HepG2 (cell line): Measurements from ENCODE around the gene NR1H3. TPM values are rescaled to one million over a fixed set of nuclear protein-coding genes. Genes with fewer than 3 reads are reported as not detected.

Experiments used
- FOXK2 ChIP-seq: fragments of 450-650 bp; IDR thresholded peaks from 2 replicates; pipeline ENCODE4 v1.6.1; 2016
- JDP2 ChIP-seq: sonication (generic); formaldehyde crosslinking; IDR thresholded peaks from 2 replicates; pipeline ENCODE4 v1.8.1; 2022; ENCODE audit warnings: missing genetic modification reagents, borderline replicate concordance
- KDM4B ChIP-seq: sonication (generic); formaldehyde crosslinking; IDR thresholded peaks from 2 replicates; pipeline ENCODE4 v1.4.0; 2020; ENCODE audit warnings: missing genetic modification reagents
- KIAA2018 ChIP-seq: sonication (generic); formaldehyde crosslinking; IDR thresholded peaks from 2 replicates; pipeline ENCODE4 v1.5.0; 2020; ENCODE audit warnings: mild to moderate bottlenecking, missing genetic modification reagents, borderline replicate concordance
- KMT2B ChIP-seq: IDR thresholded peaks from 2 replicates; pipeline ENCODE4 v1.6.1; 2016; ENCODE audit warnings: missing genetic modification reagents, missing compliant biosample characterization
- NCOA2 ChIP-seq: sonication (generic); formaldehyde crosslinking; IDR thresholded peaks from 2 replicates; pipeline ENCODE4 v1.8.0; 2022; ENCODE audit warnings: inconsistent platforms
- PAXIP1 ChIP-seq: sonication (generic); formaldehyde crosslinking; conservative IDR thresholded peaks from 2 replicates; pipeline ENCODE4 v1.4.0; 2020; ENCODE audit warnings: mild to moderate bottlenecking, missing genetic modification reagents, moderate library complexity
- PHB2 ChIP-seq: fragments of 450-650 bp; IDR thresholded peaks from 2 replicates; pipeline ENCODE4 v1.6.1; 2018; ENCODE audit not compliant: partially characterized antibody
- THAP9 ChIP-seq: sonication (generic); formaldehyde crosslinking; IDR thresholded peaks from 2 replicates; pipeline ENCODE4; 2020; ENCODE audit warnings: missing genetic modification reagents, mild to moderate bottlenecking, borderline replicate concordance
- XBP1 ChIP-seq: sonication (generic); formaldehyde crosslinking; IDR thresholded peaks from 2 replicates; pipeline ENCODE4 v1.5.0; 2020; ENCODE audit warnings: missing genetic modification reagents
- ZFP36L2 ChIP-seq: sonication (generic); formaldehyde crosslinking; IDR thresholded peaks from 2 replicates; pipeline ENCODE4 v1.4.0; 2020; ENCODE audit warnings: missing genetic modification reagents
- ZNF431 ChIP-seq: sonication (generic); formaldehyde crosslinking; IDR thresholded peaks from 2 replicates; pipeline ENCODE4 v1.9.0; 2022; ENCODE audit warnings: missing genetic modification reagents, low read depth, mild to moderate bottlenecking, borderline replicate concordance
- ZNF547 ChIP-seq: sonication (generic); formaldehyde crosslinking; IDR thresholded peaks from 2 replicates; pipeline ENCODE4 v1.5.1; 2020; ENCODE audit warnings: mild to moderate bottlenecking, missing genetic modification reagents
- polyA plus RNA-seq, 8 experiments: library from polyadenylated mRNA; depleted of rRNA in 3 of 8; stranded (reverse) in 7 of 8; unstranded in 1 of 8; fragments of >200 nt; fragmentation: Illumina TruSeq in 4 of 8; extraction: Trizol in 4 of 8; gene quantifications; 2 replicates each; pipeline versions ENCODE4 v1.2.1 to v1.2.3, GENCODE V29; 2011 to 2016; ENCODE audit warnings: low read depth in 4 of 8, missing spikeins in 1 of 8, mixed read lengths in 1 of 8; ENCODE audit not compliant: insufficient read depth in 1 of 8
- total RNA-seq, 5 experiments: library from RNA; depleted of rRNA; stranded (reverse); fragments of >200 nt; fragmentation: Illumina TruSeq; extraction: Trizol; gene quantifications; 2 replicates each; pipeline ENCODE4 v1.2.3, GENCODE V29; 2016; ENCODE audit warnings: low read depth in 1 of 5

The NR1H3 gene
- total and polyA plus RNA-seq, 2 of the 13 experiments (the other 11 are each of a cell fraction or from before 2014, with no cell fraction given), result 41.8 to 102 TPM

- TF ChIP-seq KIAA2018 (CRISPR knock-in tag) (no peak), XBP1 (no peak), KMT2B (CRISPR knock-in tag) (no peak), ZNF431 (no peak), PAXIP1 (CRISPR knock-in tag) (no peak; the same call in 1 of the 2 replicates), JDP2 (CRISPR knock-in tag) (no peak), PHB2 (no peak), KDM4B (CRISPR knock-in tag) (no peak), THAP9 (no peak), NCOA2 (CRISPR knock-in tag) (peak; percentile 26; the same call in 1 of the 2 replicates), ZFP36L2 (CRISPR knock-in tag) (no peak), FOXK2 (no peak), ZNF547 (CRISPR knock-in tag) (no peak)
These were observed 43.7 kb upstream of the NR1H3 start (continued) for GRCh38 chr11:47213950-47214565.
